Uterus (tissue), 4 donors: Measurements from ENCODE around the gene FAM217B. TPM values are rescaled to one million over a fixed set of nuclear protein-coding genes. Genes with fewer than 3 reads are reported as not detected.

Experiments
- DNase-seq, 2 donors: peaks; one replicate each; pipeline ENCODE4 v3.0.0-alpha.2; 2019 to 2020
- H3K27ac ChIP-seq, 2 donors: fragments of 200-600 bp; sonication (generic); 1 replicate in 1 of 2; 2 replicates in 1 of 2; pipeline ENCODE4 v1.5.1; 2016 to 2018
- H3K27me3 ChIP-seq, 2 donors: fragments of 200-600 bp; sonication (generic); one replicate each; pipeline ENCODE4 v1.5.1; 2018 to 2019; ENCODE audit warnings: control low read depth in 1 of 2
- H3K36me3 ChIP-seq, 2 donors: fragments of 200-600 bp; sonication (generic); one replicate each; pipeline ENCODE4 v1.5.1; 2019; ENCODE audit warnings: control low read depth in 1 of 2
- H3K4me1 ChIP-seq, 2 donors: fragments of 200-600 bp; sonication (generic); one replicate each; pipeline ENCODE4 v1.5.1; 2018 to 2019; ENCODE audit warnings: control low read depth in 1 of 2
- H3K4me3 ChIP-seq, 2 donors: fragments of 200-600 bp; sonication (generic); 1 replicate in 1 of 2; 2 replicates in 1 of 2; pipeline ENCODE4 v1.5.1; 2018 to 2019; ENCODE audit warnings: mild to moderate bottlenecking in 1 of 2
- H3K9me3 ChIP-seq, 2 donors: fragments of 200-600 bp; sonication (generic); one replicate each; pipeline ENCODE4 v1.5.1; 2019; ENCODE audit warnings: control low read depth in 1 of 2
- CTCF ChIP-seq, 4 experiments: fragments of 200-600 bp in 2 of 4; fragments of 450-650 bp in 2 of 4; sonication (generic) in 2 of 4; IDR thresholded peaks; one replicate each; pipeline ENCODE4 v1.5.1; 2016 to 2019; ENCODE audit warnings: antibody characterized with exemption in 4 of 4, mild to moderate bottlenecking in 2 of 4, moderate library complexity in 1 of 4
- POLR2A ChIP-seq, 2 donors: fragments of 450-650 bp; IDR thresholded peaks; one replicate each; pipeline ENCODE4 v1.6.1; 2016; ENCODE audit warnings: antibody characterized with exemption in 2 of 2, mild to moderate bottlenecking in 1 of 2, moderate library complexity in 1 of 2
- intact Hi-C: fragments of 100-400 bp; cut with DNase I; formaldehyde crosslinking; loops from one replicate; pipeline ENCODE4 v1.15.1; 2023; ENCODE audit warnings: low total_unique reads
- total RNA-seq, 4 donors: library from RNA; depleted of rRNA in 3 of 4; stranded (reverse); fragments of >200 nt in 3 of 4; gene quantifications; one replicate each; pipeline versions ENCODE4 v1.1.0 to v1.2.4, GENCODE V29; 2014 to 2023
- donor health status: DM: yes; HTN: yes; CAD: no.

FAM217B gene
- total RNA-seq, 4 donors from 2014 or later: 12.9 to 22.5 (median 14.5) TPM

GRCh38 chr20:59925359-59925758 lies 14.8 kb upstream of the FAM217B start:
- TF ChIP-seq CTCF (IDR thresholded peaks at IDR 0.05): no peak
- TF ChIP-seq POLR2A (IDR thresholded peaks at IDR 0.05): no peak
- DNase-seq: no peak
- Histone ChIP-seq H3K4me1 (no peaks in the 10 kb centered on the region), H3K9me3 (no peaks in the 10 kb centered on the region), H3K4me3 (no peak overlapping the region), H3K36me3 (no peaks in the 10 kb centered on the region), H3K27me3 (no peaks in the 10 kb centered on the region), H3K27ac (no peak overlapping the region)
- intact Hi-C loops: no loop called here

GRCh38 chr20:59925899-59926298 lies 14.3 kb upstream of the FAM217B start:
- no peaks in the 10 kb centered on the region for H3K9me3 ChIP-seq
- no peak for TF ChIP-seq POLR2A (IDR thresholded peaks at IDR 0.05)
- no peak for TF ChIP-seq CTCF (IDR thresholded peaks at IDR 0.05)
- DNase-seq: no peak
- no peak overlapping the region for H3K27ac ChIP-seq
- no peak overlapping the region for H3K4me3 ChIP-seq
- H3K36me3 ChIP-seq: no peaks in the 10 kb centered on the region
- no peaks in the 10 kb centered on the region for H3K27me3 ChIP-seq
- intact Hi-C loops: no loop called here
- H3K4me1 ChIP-seq: no peaks in the 10 kb centered on the region

- intact Hi-C loops: no loop called here
- H3K27ac ChIP-seq: no peak overlapping the region
- H3K9me3 ChIP-seq: no peaks in the 10 kb centered on the region
- H3K4me1 ChIP-seq: peaks cover 0 to 5% of the 10 kb centered on the region in 2 donors
- no peak for DNase-seq
- no peak overlapping the region for H3K4me3 ChIP-seq
- no peaks in the 10 kb centered on the region for H3K27me3 ChIP-seq
- TF ChIP-seq POLR2A (IDR thresholded peaks at IDR 0.05): no peak
- no peak for TF ChIP-seq CTCF (IDR thresholded peaks at IDR 0.05)
- H3K36me3 ChIP-seq: no peaks in the 10 kb centered on the region
Observed at GRCh38 chr20:59931511-59932312, 8.5 kb upstream of the FAM217B start.

- Histone ChIP-seq H3K27me3 (no peaks in the 10 kb centered on the region), H3K4me3 (no peak overlapping the region), H3K36me3 (no peaks in the 10 kb centered on the region), H3K27ac (no peak overlapping the region), H3K9me3 (no peaks in the 10 kb centered on the region), H3K4me1 (peaks cover 0 to 5% of the 10 kb centered on the region in 2 donors)
- TF ChIP-seq POLR2A (IDR thresholded peaks at IDR 0.05): no peak
- no peak for TF ChIP-seq CTCF (IDR thresholded peaks at IDR 0.05)
- intact Hi-C loops: no loop called here
- peak in 1 of 2 donors; percentile 15 for DNase-seq
Observed at GRCh38 chr20:59932616-59933295, 7.4 kb upstream of the FAM217B start.

DNA sequence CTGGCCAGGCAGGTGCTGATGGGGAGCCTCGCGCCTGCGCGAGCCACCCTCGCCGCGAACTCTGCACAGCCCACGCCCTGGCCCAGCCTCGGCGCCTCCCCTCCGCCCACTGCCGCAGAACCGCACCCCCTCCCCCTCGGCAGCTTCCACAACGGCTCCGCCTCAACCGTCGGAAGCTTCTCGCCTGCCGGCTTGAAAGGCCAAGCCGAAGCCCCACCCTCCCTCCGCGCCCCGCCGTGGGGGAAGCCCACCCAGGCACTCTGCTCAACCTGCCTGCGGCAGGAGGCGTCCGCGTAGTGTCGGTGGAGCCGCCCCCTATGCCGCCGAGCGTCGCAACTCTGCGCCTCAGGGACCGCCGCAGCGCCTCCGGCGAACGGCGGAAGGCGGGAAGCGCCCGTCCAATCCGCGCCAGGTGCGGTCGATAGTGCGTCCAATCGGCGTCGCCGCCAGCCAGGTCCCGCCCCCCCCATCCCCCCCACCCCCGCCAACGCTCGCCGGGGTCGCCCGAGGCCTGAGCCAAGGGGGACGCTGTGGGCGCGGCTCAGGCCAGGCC lies 6.8 kb upstream of the FAM217B start, which contains the start of gene SYCP2:
Gene SYCP2 (minus strand): TSS at position 342 of the 553 bp plus-strand sequence. CDS start 11,224 bp downstream, outside the sequence.
- intact Hi-C loops: no loop called here
- Histone ChIP-seq H3K4me3 (peak within 1 kb of the TSS; percentile 53 to 74), H3K4me1 (peaks cover 0 to 5% of the 10 kb centered on the region in 2 donors), H3K27me3 (no peaks in the 10 kb centered on the region), H3K27ac (peak within 1 kb of the TSS; percentile 81 to 83), H3K36me3 (no peaks in the 10 kb centered on the region), H3K9me3 (no peaks in the 10 kb centered on the region)
- DNase-seq: peak; percentile 30 to 40
- TF ChIP-seq CTCF (IDR thresholded peaks at IDR 0.05) (no peak), POLR2A (IDR thresholded peaks at IDR 0.05) (no peak)
